Activated naive CD4-positive, alpha-beta T cell treated with anti-CD3 and anti-CD28 coated beads for 36 hours (primary cell): ENCODE results near the gene MAGI2. TPM values are rescaled to one million over a fixed set of nuclear protein-coding genes. Genes with fewer than 3 reads are reported as not detected.

Experiments used
- CTCF ChIA-PET: fragments of 350-600 bp; sonication (Branson Sonifier 250); formaldehyde crosslinking; loops from one replicate; lab custom pipeline; 2021; ENCODE audit warnings: antibody characterized with exemption; lab: Charles Lee
- DNase-seq: peaks from one replicate; pipeline ENCODE4 v3.0.0-alpha.2; 2020
- H3K27ac Mint-ChIP-seq: one replicate; pipeline ENCODE4 v1.8.0; 2021; ENCODE audit warnings: mild to moderate bottlenecking, mixed read lengths
- H3K27me3 Mint-ChIP-seq: one replicate; pipeline ENCODE4 v1.8.0; 2021; ENCODE audit warnings: low read depth, mixed read lengths
- H3K36me3 Mint-ChIP-seq: one replicate; pipeline ENCODE4 v1.8.0; 2021; ENCODE audit warnings: low read depth, mixed read lengths
- H3K4me1 Mint-ChIP-seq: one replicate; pipeline ENCODE4 v1.8.0; 2021; ENCODE audit warnings: low read depth, mixed read lengths
- H3K4me3 Mint-ChIP-seq: one replicate; pipeline ENCODE4 v1.8.0; 2021; ENCODE audit warnings: mild to moderate bottlenecking, moderate library complexity, mixed read lengths
- H3K9me3 Mint-ChIP-seq: one replicate; pipeline ENCODE4 v1.8.0; 2021; ENCODE audit warnings: mixed read lengths
- intact Hi-C: fragments of 100-400 bp; cut with micrococcal nuclease; formaldehyde crosslinking; loops from one replicate; pipeline ENCODE4 v1.15.1; 2023
- total RNA-seq, 2 experiments: library from RNA; stranded (reverse); gene quantifications; one replicate each; pipeline ENCODE4 v1.2.3, GENCODE V29; 2021

MAGI2 gene
- total RNA-seq, 2 experiments from 2014 or later: 0.07 to 0.19 TPM

- CTCF ChIA-PET: interaction anchor here (0.5 kb wide), 1 partner anchor 45 kb away, joined by 3 read pairs; no protein-coding TSS in a partner anchor
- intact Hi-C loops: no loop called here
Measured at GRCh38 chr7:78350926-78351325, 1102.5 kb downstream of the MAGI2 start.

GRCh38 chr7:78350391-78350790 is 1103.1 kb downstream of the MAGI2 start:
- DNase-seq: no peak
- Mint-ChIP-seq H3K4me3 (no peak overlapping the region), H3K27me3 (no peaks in the 10 kb centered on the region), H3K4me1 (no peaks in the 10 kb centered on the region), H3K9me3 (no peaks in the 10 kb centered on the region), H3K27ac (no peak overlapping the region), H3K36me3 (no peaks in the 10 kb centered on the region)
- intact Hi-C loops: no loop called here
- CTCF ChIA-PET: no interaction called here

More at GRCh38 chr7:78350926-78351325, 1102.5 kb downstream of the MAGI2 start:
- no peak for DNase-seq
- Mint-ChIP-seq H3K4me1 (no peaks in the 10 kb centered on the region), H3K9me3 (no peaks in the 10 kb centered on the region), H3K27ac (no peak overlapping the region), H3K36me3 (no peaks in the 10 kb centered on the region), H3K4me3 (no peak overlapping the region), H3K27me3 (no peaks in the 10 kb centered on the region)

GRCh38 chr7:78346827-78347226 is 1106.6 kb downstream of the MAGI2 start:
- no peaks in the 10 kb centered on the region for H3K4me1 Mint-ChIP-seq
- H3K4me3 Mint-ChIP-seq: no peak overlapping the region
- CTCF ChIA-PET: no interaction called here
- H3K9me3 Mint-ChIP-seq: no peaks in the 10 kb centered on the region
- intact Hi-C loops: no loop called here
- DNase-seq: no peak
- no peak overlapping the region for H3K27ac Mint-ChIP-seq
- no peaks in the 10 kb centered on the region for H3K27me3 Mint-ChIP-seq
- no peaks in the 10 kb centered on the region for H3K36me3 Mint-ChIP-seq

- Mint-ChIP-seq H3K27me3 (no peaks in the 10 kb centered on the region), H3K27ac (no peak overlapping the region), H3K4me1 (no peaks in the 10 kb centered on the region), H3K36me3 (no peaks in the 10 kb centered on the region), H3K9me3 (no peaks in the 10 kb centered on the region), H3K4me3 (no peak overlapping the region)
- no peak for DNase-seq
- CTCF ChIA-PET: interaction anchor here (0.8 kb wide), 1 partner anchor 9 kb away, joined by 3 read pairs; no protein-coding TSS in a partner anchor
- intact Hi-C loops: no loop called here
Measured at GRCh38 chr7:78345979-78346378, 1107.5 kb downstream of the MAGI2 start.

GRCh38 chr7:78345293-78345911 is 1108.1 kb downstream of the MAGI2 start:
- H3K27ac Mint-ChIP-seq: no peak overlapping the region
- intact Hi-C loops: no loop called here
- H3K36me3 Mint-ChIP-seq: no peaks in the 10 kb centered on the region
- no peaks in the 10 kb centered on the region for H3K4me1 Mint-ChIP-seq
- CTCF ChIA-PET: interaction anchor here (0.8 kb wide), 1 partner anchor 9 kb away, joined by 3 read pairs; no protein-coding TSS in a partner anchor
- no peak for DNase-seq
- H3K4me3 Mint-ChIP-seq: no peak overlapping the region
- H3K27me3 Mint-ChIP-seq: no peaks in the 10 kb centered on the region
- no peaks in the 10 kb centered on the region for H3K9me3 Mint-ChIP-seq

- no peaks in the 10 kb centered on the region for H3K4me1 Mint-ChIP-seq
- no peak overlapping the region for H3K4me3 Mint-ChIP-seq
- no peaks in the 10 kb centered on the region for H3K9me3 Mint-ChIP-seq
- CTCF ChIA-PET: no interaction called here
- intact Hi-C loops: no loop called here
- H3K36me3 Mint-ChIP-seq: no peaks in the 10 kb centered on the region
- no peak for DNase-seq
- H3K27me3 Mint-ChIP-seq: no peaks in the 10 kb centered on the region
- no peak overlapping the region for H3K27ac Mint-ChIP-seq
Measured at GRCh38 chr7:78334426-78334825, 1119.0 kb downstream of the MAGI2 start.

GRCh38 chr7:78333530-78334425 is 1119.7 kb downstream of the MAGI2 start:
- Mint-ChIP-seq H3K9me3 (no peaks in the 10 kb centered on the region), H3K4me3 (no peak overlapping the region), H3K36me3 (no peaks in the 10 kb centered on the region), H3K27me3 (no peaks in the 10 kb centered on the region), H3K4me1 (no peaks in the 10 kb centered on the region), H3K27ac (no peak overlapping the region)
- intact Hi-C loops: no loop called here
- no peak for DNase-seq
- CTCF ChIA-PET: no interaction called here

- intact Hi-C loops: no loop called here
- Mint-ChIP-seq H3K36me3 (no peaks in the 10 kb centered on the region), H3K27ac (no peak overlapping the region), H3K27me3 (no peaks in the 10 kb centered on the region), H3K4me3 (no peak overlapping the region), H3K9me3 (no peaks in the 10 kb centered on the region), H3K4me1 (no peaks in the 10 kb centered on the region)
- CTCF ChIA-PET: no interaction called here
- no peak for DNase-seq
Measured at GRCh38 chr7:78329001-78329655, 1124.3 kb downstream of the MAGI2 start.

- no peak for DNase-seq
- Mint-ChIP-seq H3K4me1 (no peaks in the 10 kb centered on the region), H3K9me3 (no peaks in the 10 kb centered on the region), H3K27ac (no peak overlapping the region), H3K36me3 (no peaks in the 10 kb centered on the region), H3K4me3 (no peak overlapping the region), H3K27me3 (no peaks in the 10 kb centered on the region)
- intact Hi-C loops: no loop called here
- CTCF ChIA-PET: no interaction called here
Measured at GRCh38 chr7:78327718-78328117, 1125.7 kb downstream of the MAGI2 start.

- CTCF ChIA-PET: no interaction called here
- Mint-ChIP-seq H3K36me3 (no peaks in the 10 kb centered on the region), H3K4me1 (no peaks in the 10 kb centered on the region), H3K27ac (no peak overlapping the region), H3K4me3 (no peak overlapping the region), H3K27me3 (no peaks in the 10 kb centered on the region), H3K9me3 (peaks cover 3% of the 10 kb centered on the region)
- intact Hi-C loops: no loop called here
- no peak for DNase-seq
Measured at GRCh38 chr7:78326876-78327275, 1126.6 kb downstream of the MAGI2 start.

GRCh38 chr7:78326189-78326588 is 1127.3 kb downstream of the MAGI2 start:
- Mint-ChIP-seq H3K27ac (no peak overlapping the region), H3K4me1 (no peaks in the 10 kb centered on the region), H3K27me3 (no peaks in the 10 kb centered on the region), H3K9me3 (peaks cover 4% of the 10 kb centered on the region), H3K36me3 (no peaks in the 10 kb centered on the region), H3K4me3 (no peak overlapping the region)
- CTCF ChIA-PET: no interaction called here
- intact Hi-C loops: no loop called here
- no peak for DNase-seq

- Mint-ChIP-seq H3K36me3 (no peaks in the 10 kb centered on the region), H3K9me3 (peaks cover 4% of the 10 kb centered on the region), H3K4me3 (no peak overlapping the region), H3K27ac (no peak overlapping the region), H3K27me3 (no peaks in the 10 kb centered on the region), H3K4me1 (no peaks in the 10 kb centered on the region)
- intact Hi-C loops: no loop called here
- DNase-seq: no peak
- CTCF ChIA-PET: no interaction called here
Measured at GRCh38 chr7:78323118-78323517, 1130.3 kb downstream of the MAGI2 start.
